ENCODE results near the gene PRTG.

DNA sequence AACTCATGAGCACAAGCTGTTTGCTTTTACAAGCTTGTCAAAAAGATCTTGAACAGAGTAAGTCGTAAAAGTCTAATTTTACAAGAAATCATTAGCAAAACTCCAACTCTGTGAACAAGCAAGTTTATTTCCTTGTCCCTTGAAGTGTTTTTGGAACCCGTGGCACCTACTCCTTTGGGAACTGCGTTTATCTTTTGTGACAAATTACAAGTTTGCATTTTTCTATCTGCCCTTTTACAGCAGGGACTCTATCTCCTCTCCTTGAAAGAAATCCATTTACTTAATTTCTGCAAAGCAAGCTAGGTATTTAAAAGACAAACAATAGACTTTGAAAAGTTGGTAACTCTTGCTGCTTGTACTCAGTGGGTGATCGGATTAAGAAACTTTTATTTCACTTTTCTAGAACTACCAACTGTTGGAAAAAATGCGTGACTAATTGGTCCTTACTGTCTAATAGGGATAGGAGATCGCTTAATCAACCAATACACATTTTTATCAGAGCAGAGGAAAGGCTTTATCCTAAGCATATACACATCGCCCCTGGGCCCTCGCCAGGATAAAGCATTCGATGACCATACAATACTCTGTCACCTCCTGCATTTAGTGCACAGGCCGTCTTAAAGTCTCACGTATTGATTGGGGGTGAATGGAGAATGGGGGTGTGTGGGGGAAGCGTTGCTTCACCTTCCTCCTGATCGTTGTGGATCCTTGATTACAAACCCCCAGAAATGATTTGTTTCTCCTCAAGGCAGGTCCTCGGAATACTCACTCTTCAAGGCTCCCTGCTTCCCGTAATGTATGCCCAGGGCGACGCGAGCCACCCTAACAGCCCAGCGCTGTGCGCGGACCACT lies 1.7 kb downstream of the PRTG start:
- TF ChIP-seq CTCF (conservative IDR thresholded peaks at IDR 0.05 in 1 of 2, IDR thresholded peaks at IDR 0.05 in 1 of 2; ENCODE audit: low read depth in 1 of 2, low read length in 2 of 2) (no peak), EZH2 (IDR thresholded peaks at IDR 0.05; ENCODE audit: low read length, missing control alignments) (no peak)

Data from fibroblast of lung (primary cell).